ENCODE data around the gene ARAP1.

Gene ARAP1

DNA sequence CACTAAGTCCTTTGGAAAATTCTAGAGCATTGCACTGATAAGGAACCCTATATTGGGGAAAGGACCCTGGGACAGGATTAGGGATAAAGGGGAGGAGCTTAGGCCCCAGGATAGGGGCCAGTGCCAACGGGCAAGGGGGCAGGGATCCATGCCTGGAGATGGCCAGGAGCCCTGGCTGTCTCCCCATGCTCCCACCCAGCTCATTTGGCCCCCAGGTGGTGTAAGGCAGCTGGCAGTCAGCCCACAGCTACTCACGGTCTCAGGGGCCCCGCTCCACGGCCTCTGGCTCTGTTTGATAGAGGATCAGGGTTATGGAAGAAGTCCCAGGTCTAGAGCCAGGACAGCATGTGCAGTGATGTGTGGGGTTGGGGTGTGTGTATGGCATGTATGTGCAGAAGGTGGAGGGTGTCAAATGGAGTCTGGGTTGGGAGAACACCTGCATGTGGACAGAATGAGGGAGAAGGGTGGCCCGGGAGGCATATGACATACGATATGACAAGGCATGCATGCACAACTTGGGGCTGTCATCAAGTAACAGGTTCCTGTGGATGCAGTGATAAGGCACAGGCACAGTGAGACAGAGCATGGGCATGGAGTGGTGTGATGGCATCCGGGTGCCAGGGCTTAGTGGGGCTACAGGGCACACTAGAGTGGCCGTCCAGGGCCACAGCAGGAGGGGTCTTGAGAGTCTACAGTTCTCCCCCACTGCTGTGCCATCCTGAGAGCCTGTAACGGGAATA, 59.5 kb downstream of the ARAP1 start:
- H3K4me3 ChIP-seq (ENCODE audit: control insufficient read depth, low read depth, low read length) = no peak overlapping the region
- DNase-seq (ENCODE audit: low read depth) = no peak
- TF ChIP-seq, protein P1, sequence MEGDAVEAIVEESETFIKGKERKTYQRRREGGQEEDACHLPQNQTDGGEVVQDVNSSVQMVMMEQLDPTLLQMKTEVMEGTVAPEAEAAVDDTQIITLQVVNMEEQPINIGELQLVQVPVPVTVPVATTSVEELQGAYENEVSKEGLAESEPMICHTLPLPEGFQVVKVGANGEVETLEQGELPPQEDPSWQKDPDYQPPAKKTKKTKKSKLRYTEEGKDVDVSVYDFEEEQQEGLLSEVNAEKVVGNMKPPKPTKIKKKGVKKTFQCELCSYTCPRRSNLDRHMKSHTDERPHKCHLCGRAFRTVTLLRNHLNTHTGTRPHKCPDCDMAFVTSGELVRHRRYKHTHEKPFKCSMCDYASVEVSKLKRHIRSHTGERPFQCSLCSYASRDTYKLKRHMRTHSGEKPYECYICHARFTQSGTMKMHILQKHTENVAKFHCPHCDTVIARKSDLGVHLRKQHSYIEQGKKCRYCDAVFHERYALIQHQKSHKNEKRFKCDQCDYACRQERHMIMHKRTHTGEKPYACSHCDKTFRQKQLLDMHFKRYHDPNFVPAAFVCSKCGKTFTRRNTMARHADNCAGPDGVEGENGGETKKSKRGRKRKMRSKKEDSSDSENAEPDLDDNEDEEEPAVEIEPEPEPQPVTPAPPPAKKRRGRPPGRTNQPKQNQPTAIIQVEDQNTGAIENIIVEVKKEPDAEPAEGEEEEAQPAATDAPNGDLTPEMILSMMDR (conservative IDR thresholded peaks at IDR 0.05; ENCODE audit: control insufficient read depth, insufficient read depth, low read depth, low read length) = no peak

DNA sequence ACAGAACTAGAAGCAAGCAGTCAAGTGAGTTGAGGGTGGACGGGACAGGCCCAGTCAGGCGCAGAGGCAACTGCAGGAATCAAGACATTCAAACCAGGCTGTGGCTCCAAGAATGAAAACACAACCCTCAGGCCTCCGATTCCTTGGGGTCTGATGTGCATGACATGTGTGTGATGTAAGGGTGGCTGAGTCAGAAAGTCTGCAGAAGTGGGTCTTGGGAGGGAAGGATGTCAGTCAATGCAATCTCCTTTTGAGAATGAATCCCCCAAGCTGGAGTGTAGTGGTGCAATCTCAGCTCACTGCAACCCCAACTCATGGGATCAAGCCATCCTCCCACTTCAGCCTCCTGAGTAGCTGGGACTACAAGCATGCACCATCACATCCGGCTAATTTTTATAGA, 62.0 kb downstream of the ARAP1 start:
- DNase-seq (ENCODE audit: low read depth) = peak; percentile 54
- H3K4me3 ChIP-seq (ENCODE audit: control insufficient read depth, low read depth, low read length) = no peak overlapping the region
- TF ChIP-seq, protein P1 (conservative IDR thresholded peaks at IDR 0.05; ENCODE audit: control insufficient read depth, insufficient read depth, low read depth, low read length) = no peak

DNA sequence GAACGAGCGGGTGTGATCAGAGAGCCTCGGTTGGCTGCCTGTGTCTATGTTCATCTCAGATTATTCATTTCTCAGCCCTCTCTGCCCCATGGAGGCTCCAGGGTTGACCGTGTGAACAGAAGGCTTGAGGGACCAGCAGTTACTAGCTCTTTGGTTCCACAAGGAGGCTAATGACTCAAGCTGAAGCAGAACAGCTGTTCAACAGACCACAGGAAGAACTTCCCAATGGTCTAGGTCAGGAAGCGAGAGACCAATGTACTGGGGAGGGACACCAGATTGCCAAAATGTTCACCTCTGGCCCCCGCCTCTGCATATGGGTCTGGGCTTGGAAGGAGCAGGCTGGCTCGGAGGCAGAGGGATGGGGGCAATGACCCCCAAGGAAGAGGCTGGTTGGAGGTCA, 63.3 kb downstream of the ARAP1 start:
- no peak overlapping the region for H3K4me3 ChIP-seq (ENCODE audit: control insufficient read depth, low read depth, low read length)
- TF ChIP-seq, protein P1 (conservative IDR thresholded peaks at IDR 0.05; ENCODE audit: control insufficient read depth, insufficient read depth, low read depth, low read length) = no peak
- DNase-seq (ENCODE audit: low read depth) = peak; percentile 40

DNA sequence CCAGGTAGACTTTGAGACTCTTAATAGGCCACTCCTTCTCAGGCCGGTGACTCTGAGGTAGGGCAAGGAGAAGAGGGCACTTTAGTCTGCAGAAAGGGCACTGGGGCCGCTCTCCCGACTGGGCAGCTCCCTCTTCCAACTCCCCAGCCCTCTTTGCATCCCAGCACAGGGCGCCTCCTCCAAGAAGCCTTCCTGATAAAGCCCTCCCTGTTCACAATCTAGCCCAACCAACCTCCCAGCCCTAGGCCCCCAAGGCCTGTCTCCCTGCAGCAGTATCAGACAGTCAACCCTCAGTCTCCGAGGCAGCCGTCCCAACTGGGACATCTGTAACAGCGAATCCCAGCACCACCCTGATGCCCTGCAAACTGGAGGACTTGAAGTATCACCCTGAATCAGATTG, 63.7 kb downstream of the ARAP1 start:
- H3K4me3 ChIP-seq (ENCODE audit: control insufficient read depth, low read depth, low read length) = no peak overlapping the region
- no peak for DNase-seq (ENCODE audit: low read depth)
- TF ChIP-seq, protein P1 (conservative IDR thresholded peaks at IDR 0.05; ENCODE audit: control insufficient read depth, insufficient read depth, low read depth, low read length) = no peak

DNA sequence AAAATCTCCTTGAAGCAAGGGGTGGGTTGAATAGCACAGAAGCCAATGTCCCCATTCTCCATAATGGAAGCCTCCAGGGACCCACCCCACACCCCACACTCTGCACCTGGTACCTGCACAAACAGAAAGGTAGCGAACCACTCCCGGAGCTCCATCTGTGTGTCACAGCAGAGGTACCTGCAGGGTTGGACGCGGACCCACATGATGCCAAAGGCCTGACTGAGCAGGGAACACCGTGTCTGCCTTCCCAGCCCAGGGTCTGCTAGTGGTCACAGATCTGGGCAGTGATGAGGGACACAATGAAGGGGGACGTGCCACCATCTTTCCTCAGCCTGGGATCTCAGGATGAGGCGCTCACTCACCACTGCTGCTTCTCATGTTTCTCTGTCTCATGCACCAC, 64.9 kb downstream of the ARAP1 start:
- no peak overlapping the region for H3K4me3 ChIP-seq (ENCODE audit: control insufficient read depth, low read depth, low read length)
- TF ChIP-seq, protein P1 (conservative IDR thresholded peaks at IDR 0.05; ENCODE audit: control insufficient read depth, insufficient read depth, low read depth, low read length) = no peak
- DNase-seq (ENCODE audit: low read depth) = no peak

DNA sequence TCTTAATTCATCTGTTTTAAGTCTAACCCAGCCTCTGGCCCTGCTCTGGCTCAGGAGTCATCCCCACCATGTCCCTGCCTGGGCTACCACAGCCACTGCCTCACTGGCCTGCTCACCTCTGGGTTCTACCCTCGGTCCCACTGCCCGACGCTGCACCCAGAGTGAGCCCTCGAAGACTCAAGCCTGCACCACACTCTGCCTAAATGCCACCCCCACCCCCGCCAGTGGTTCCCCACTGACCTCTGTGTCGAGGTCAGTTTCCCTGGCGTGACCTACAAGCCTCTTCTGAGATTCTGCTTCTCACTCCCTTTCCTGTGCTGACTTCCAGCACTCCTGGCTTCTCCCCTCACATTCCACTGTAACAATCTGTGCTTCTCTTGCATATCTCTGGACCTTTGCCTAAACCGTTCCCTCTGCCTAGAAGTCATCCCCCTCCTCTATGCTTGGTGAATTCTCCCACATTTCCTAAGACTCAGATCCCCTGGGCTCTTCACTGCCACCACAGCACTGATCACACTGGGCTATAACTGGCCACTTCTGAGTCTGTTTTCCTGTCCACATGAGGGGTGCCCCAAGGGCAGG, 65.5 kb downstream of the ARAP1 start:
- DNase-seq (ENCODE audit: low read depth) = peak; percentile 12
- no peak overlapping the region for H3K4me3 ChIP-seq (ENCODE audit: control insufficient read depth, low read depth, low read length)

More for the DNA sequence above, 65.5 kb downstream of the ARAP1 start:
- TF ChIP-seq, protein P1 (conservative IDR thresholded peaks at IDR 0.05; ENCODE audit: control insufficient read depth, insufficient read depth, low read depth, low read length) = no peak
